SH-SY5Y (cell line): ENCODE results near the gene FRMD5.

Experiments used
- GATA2 ChIP-seq: IDR thresholded peaks from 2 replicates; pipeline ENCODE4 v1.6.1; 2011; ENCODE audit warnings: mild to moderate bottlenecking, low read depth, low read length
- GATA3 ChIP-seq: IDR thresholded peaks from 2 replicates; pipeline ENCODE4 v1.6.1; 2011; ENCODE audit warnings: low read depth, mild to moderate bottlenecking, low read length, moderate library complexity

- TF ChIP-seq GATA2 (no peak), GATA3 (no peak)
Observed at GRCh38 chr15:43881944-43882343, 313.1 kb downstream of the FRMD5 start.
